ENCODE measurements around the gene NSUN4. TPM values are rescaled to one million over a fixed set of nuclear protein-coding genes. Genes with fewer than 3 reads are reported as not detected.

NSUN4 gene
- total and polyA plus RNA-seq, 2 of the 13 experiments (the other 11 are each of a cell fraction or from before 2014, with no cell fraction given) = 21.5 to 23.5 TPM

- TF ChIP-seq RFX5 (IDR thresholded peaks at IDR 0.05; ENCODE audit: low read depth, low read length) (no peak), ARHGAP35 (CRISPR knock-in tag; IDR thresholded peaks at IDR 0.05; ENCODE audit: borderline replicate concordance) (0 out of 2 replicates have a peak, but pooled peaks have one; percentile 54), SRSF9 (IDR thresholded peaks at IDR 0.05; ENCODE audit: borderline replicate concordance, insufficient read depth, low read depth, low read length, poor library complexity, severe bottlenecking) (no peak), MAF1 (CRISPR knock-in tag; IDR thresholded peaks at IDR 0.05; ENCODE audit: borderline replicate concordance) (0 out of 2 replicates have a peak, but pooled peaks have one; percentile 56), GATA4 (IDR thresholded peaks at IDR 0.05; ENCODE audit: borderline replicate concordance, low read depth) (0 out of 2 replicates have a peak, but pooled peaks have one; percentile 35), RBFOX2 (IDR thresholded peaks at IDR 0.05; ENCODE audit: low read depth, low read length) (peak; percentile 93), ZFAT (CRISPR knock-in tag; conservative IDR thresholded peaks at IDR 0.05) (0 out of 2 replicates have a peak, but pooled peaks have one; percentile 9), PRDM10 (CRISPR knock-in tag; IDR thresholded peaks at IDR 0.05; ENCODE audit: low read depth) (peak; percentile 99), TFDP1 (CRISPR knock-in tag; IDR thresholded peaks at IDR 0.05; ENCODE audit: borderline replicate concordance) (peak; percentile 13; the same call in 1 of the 2 replicates), KAT2B (IDR thresholded peaks at IDR 0.05; ENCODE audit: borderline replicate concordance, low read depth, low read length) (no peak), REST (IDR thresholded peaks at IDR 0.05; ENCODE audit: borderline replicate concordance in 1 of 2, low read depth in 1 of 2, low read length in 2 of 2) (peak in 1 of 2 experiments; percentile 69; a peak in 2 of 4 replicates), KDM4B (CRISPR knock-in tag; IDR thresholded peaks at IDR 0.05) (peak; percentile 71; the same call in 1 of the 2 replicates), ZBTB38 (CRISPR knock-in tag; IDR thresholded peaks at IDR 0.05) (peak; percentile 35; the same call in 1 of the 2 replicates), ZSCAN30 (CRISPR knock-in tag; IDR thresholded peaks at IDR 0.05) (no peak), CENPX (CRISPR knock-in tag; IDR thresholded peaks at IDR 0.05) (no peak), PAWR (CRISPR knock-in tag; IDR thresholded peaks at IDR 0.05; ENCODE audit: borderline replicate concordance) (no peak), ZNF430 (CRISPR knock-in tag; IDR thresholded peaks at IDR 0.05) (0 out of 2 replicates have a peak, but pooled peaks have one; percentile 44), FOXK2 (IDR thresholded peaks at IDR 0.05) (peak; percentile 99), AHR (CRISPR knock-in tag; IDR thresholded peaks at IDR 0.05) (0 out of 2 replicates have a peak, but pooled peaks have one; percentile 3), ZBTB20 (CRISPR knock-in tag; IDR thresholded peaks at IDR 0.05; ENCODE audit: borderline replicate concordance, low read depth) (no peak)
These were observed 37.4 kb upstream of the NSUN4 start, which contains the start of the genes LRRC41 and UQCRH (continued) for GRCh38 chr1:46303038-46303871.

Measured in HepG2 (cell line).